HEK293T (cell line): Measurements from ENCODE around the gene SCGB3A1.

Experiments
- FOXM1 ChIP-seq: fragments of 450-650 bp; IDR thresholded peaks from 2 replicates; pipeline ENCODE4 v1.6.1; 2017; ENCODE audit warnings: mild to moderate bottlenecking, borderline replicate concordance
- SP1 ChIP-seq: fragments of 450-650 bp; IDR thresholded peaks from 2 replicates; pipeline ENCODE4 v1.6.1; 2017
- SUZ12 ChIP-seq: fragments of 450-650 bp; IDR thresholded peaks from 2 replicates; pipeline ENCODE4 v1.6.1; 2016; ENCODE audit warnings: mild to moderate bottlenecking

GRCh38 chr5:180606215-180606785 is 15.0 kb upstream of the SCGB3A1 start:
- TF ChIP-seq FOXM1 (no peak), SUZ12 (no peak), SP1 (no peak)
